NCI-H2227 (cell line): ENCODE data around the gene RPRML.

Source experiments
- DNase-seq: peaks from one replicate; lab custom pipeline; 2025; ENCODE audit not compliant: unreplicated experiment; lab: John Stamatoyannopoulos, UW

Gene RPRML

DNA sequence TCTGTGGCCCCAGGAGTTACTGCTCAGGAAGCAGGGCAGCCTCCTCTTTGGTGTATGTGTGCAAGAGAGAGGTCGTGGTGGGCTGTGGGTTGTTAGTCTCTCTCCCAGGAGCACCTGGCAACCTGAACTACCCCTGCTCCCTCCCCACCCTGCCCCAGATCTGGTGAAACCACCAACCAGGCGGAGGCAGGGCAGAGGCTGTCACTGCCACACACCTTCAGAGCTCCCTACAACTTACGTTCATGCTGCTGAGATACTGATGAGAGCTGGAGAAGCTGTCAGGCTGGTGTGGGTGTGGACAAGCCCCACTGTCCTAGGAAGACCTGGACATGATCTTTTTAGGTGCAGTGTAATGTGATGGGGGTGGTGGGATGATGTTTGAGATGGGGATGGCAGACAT lies 31.8 kb downstream of the RPRML start:
- no peak for DNase-seq

DNA sequence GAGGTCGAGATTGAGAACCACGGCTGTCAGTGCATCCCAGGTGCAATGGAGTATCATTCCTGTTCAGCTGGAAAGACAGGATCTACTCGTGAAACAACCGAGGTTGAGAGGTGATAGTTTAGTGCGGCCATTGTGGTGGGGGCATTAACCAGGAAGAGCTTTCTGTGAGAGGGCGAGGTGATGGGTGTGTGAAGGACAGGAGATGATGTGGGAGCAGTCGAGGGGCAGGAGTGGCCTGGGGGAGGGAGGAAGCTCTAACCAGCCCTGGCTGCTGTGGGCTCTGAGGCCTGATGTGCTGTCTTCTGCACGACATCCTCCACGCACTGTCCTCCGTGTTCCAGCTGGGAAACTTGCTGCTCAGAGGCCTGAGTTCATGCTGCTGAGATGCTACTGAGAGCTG lies 34.1 kb downstream of the RPRML start:
- DNase-seq: no peak

DNA sequence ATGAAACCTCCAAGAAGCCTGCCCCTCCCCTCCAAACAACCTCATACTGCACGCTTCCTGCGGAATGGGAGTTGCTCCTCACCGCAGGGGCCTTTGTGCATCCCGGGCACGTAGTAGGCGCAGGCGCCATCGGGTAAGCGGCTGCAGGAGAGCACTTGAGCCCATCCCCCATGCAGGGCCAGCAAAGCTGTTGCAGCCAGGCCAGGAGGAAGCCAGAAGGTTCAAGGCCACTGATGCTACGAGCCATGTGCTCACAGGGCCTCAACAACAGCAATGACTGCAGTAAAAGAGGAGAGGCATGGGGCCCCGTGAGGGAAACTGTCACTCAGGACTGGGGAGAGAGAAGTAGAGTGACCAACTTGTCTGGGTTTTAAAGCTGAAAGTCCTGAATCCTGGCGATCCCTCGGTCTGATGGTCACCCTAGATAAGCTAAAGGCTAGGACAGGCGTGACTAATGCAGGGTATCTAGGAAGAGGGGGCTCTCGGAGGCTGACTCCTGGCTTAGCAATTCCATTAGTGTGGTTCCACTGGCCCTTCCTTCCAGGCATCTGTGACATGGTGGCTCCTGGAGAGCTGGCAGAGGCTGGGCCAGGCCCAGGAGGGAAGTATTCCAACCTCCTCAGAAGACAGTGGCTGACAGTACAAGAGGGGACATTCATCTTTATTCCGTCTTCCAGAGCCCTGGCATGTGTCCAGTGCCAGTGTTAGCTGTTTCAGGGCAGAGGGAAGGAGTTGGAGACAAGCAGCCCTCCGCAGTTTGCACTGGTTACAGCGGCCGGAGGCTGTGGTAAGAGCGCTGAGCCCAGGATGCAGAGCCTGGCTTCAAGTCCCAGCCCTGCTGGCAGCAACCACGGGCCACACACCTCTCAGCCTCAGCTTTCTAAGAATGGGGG lies 35.3 kb downstream of the RPRML start:
- peak; percentile 49 for DNase-seq

DNA sequence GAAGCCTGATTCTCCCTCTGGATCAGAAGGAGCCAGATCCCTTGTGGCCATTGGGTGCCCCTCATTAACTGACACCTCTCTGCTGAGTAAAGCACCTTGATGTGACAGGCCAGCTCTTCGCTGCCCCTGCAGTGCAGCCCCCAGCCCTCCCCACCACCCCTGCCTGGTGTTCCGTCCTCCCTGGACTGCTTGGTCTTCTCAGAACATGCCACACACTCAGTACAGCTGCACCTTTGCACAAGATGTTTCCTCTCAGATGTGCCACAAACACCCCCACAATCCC lies 35.9 kb downstream of the RPRML start:
- DNase-seq: no peak

DNA sequence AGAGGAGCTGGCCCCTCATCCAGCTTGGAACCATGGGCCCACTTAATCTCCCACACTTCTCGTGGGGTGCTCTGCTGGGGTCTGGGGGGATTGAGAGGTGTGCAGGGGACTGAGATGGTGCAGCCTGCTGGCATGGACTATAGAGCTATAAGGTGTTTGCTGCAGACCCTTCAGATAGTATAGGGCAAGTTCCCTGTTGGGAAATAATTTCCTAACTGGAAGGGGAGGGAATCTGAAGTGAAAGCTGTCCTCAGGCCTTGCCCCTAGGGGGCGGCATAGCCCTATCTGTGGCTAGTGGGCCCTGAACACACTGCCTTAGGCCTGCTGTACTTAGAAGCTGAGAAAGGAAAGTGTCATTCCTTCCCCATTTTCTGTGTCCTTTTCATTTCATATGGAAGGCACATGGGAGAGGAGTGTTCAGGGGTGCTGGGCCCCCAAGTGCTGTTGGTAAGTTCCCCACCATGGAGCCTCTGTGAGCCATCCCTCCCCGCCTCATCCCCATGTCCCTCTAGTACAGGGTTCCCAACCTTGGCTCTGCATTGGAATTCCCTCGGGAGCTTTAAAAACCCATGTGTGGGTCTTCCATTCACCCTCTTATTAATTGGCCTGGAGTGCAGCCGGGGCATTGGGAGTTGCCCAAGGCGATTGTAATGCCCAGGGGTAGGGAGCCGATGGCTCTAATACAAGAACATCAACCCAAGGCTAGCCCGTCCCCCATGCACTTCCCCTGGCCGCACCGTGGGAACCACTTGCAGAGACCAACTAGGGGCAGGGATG lies 36.4 kb downstream of the RPRML start:
- DNase-seq: peak; percentile 86

DNA sequence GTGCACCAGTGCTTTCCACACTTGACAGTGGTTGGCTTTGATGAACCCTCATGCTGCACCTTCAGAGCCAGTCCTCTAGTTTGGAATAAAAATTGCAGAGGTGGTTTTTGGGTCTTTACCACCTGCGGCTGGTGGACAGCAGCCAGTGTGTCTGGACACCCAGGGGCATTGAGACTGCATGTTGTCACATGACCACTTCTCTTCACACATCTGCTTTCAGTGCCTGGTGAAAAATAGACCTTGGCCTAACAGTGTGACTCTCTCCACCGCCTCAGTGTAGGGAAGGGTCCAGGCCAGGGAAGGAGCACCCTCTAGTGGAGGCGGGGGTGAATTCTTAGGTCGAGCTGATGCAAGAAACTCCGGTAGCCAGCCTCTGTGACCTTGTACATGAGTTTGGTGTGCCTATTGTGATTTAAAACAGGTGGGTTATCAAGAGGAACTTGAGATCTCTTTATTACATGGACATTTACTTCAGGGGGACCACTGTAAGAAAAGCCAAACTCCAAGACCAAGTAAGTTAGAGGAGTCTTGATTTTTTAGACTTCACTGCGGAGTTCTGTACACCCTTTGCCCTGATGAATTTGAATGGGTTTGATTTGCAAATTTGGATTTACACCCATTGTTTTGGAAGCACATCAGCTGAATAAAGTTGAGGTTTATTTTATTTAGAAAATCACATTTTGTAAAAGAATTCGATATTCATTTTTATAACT lies 38.2 kb downstream of the RPRML start:
- DNase-seq: peak; percentile 87

DNA sequence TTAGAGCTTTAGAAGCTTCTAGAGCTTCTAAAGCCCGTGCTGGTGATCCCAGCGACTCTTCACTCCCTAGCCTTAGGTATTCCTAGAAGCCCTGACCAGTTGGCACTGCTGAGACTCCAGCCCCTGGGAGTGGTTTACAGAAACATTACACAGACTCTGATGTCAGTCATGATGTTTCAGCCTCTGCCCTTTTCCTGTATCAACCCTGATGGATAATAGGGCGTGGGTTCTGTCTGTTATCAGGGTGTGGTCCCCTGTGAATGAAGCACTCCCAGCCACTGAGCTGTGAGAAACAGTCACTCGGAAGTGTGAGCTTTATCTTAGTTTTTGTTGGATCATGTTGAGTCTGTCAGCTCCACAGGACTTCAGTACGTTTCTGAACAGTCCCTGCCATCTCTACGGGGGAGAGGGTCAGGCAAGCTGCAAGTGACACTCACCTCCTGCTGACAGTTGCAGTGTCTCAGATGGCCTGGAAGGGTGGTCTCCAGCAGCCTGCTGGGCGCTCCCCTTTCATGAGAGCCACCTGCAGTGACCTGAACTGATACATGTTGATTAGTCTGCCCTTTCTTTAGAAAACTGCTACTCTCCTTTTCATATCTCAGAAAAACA lies 43.3 kb downstream of the RPRML start:
- DNase-seq: no peak

DNA sequence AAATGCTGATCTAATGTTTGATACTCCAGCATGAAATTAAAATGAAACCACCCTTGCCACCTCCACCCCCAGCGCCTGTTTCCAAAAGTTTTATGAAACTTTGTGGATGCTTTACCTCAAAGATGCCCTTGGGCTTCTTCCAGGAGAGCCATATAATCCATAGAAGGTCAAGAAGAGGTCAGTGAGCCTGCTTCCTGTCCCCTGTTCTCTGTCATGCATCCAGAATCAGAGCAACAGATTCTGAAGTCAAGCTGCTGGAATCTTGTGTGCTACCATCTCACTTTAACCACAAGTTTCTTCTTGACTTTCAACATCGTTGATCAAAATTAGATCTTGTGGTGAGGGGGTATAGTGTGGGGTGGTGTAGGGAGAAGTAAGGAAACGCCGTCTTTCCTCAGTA lies 47.5 kb downstream of the RPRML start:
- DNase-seq: no peak

DNA sequence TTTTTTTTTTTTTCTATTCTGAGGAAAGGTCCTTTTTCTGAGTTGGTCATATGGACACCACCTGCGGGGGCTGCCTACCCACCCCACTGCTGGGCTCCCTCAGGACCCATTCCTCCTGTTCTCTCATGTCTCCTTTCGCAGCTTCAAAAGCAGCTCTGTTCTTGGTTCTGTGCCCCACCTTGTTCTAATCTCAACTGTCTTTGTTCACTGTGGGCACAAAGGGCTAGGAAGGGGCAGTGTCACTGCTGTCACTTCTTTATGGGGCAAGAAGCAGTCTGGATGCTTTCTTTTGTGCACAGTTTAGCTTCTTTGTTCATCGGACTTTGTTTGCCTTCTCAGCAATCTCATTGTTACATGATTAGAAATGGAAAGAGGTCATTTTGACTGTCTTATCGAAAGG lies 49.0 kb downstream of the RPRML start:
- DNase-seq: no peak

DNA sequence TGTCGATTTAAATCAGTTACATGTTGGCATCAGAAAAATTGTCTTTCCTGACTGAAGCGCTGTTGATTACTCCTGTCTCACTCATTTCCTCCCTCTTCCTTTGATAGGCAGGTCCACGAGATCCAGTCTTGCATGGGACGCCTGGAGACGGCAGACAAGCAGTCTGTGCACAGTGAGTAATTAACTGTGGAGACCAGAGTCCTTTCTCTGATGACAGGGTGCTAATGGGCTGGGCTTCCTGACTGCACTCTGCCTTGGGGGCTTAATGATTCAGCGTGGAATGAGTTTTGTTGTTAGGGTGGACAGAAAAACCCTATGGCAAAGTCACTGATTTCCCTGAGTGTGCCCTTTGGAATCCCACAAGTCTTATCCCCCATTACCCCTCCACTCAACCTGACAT lies 49.6 kb downstream of the RPRML start:
- no peak for DNase-seq

DNA sequence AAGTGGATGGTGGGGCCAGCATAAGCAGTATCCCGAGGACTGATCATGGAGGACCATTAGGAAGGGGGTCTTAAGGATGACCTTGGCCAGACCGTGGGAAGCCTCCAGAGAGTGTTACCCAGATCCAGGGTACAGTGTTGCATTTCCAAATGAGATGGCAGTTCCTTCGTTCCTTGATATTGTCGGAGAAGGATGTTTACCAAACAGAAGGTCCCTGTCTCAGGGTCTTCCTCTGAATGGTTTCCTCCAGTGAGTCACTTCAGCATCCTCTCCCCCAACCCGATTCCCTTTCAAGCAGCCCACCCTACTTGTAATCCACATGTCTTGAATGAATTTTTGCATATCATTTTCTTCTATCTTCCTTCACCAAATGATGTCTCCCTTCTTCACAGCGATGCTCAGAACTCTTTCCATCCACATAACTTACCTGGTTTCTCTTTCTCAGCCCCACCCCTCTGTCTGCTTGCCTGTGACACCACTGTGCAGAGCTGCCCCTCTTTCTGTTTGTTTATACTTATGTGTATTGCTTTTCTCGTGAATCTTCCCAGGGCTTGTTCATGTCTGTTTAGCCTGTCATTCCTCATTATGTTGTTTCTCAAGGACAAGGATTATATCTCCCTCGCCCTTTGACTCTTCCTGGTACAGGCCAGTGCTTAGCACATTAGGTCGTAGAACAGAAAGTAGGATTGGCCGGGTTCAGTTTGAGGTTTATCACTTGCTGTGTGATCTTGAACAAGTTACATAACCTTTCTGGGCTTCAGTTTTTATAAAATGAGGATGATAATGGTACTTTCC lies 50.4 kb downstream of the RPRML start:
- no peak for DNase-seq
